HepG2 (cell line): Measurements from ENCODE around the gene MYCBPAP.

Experiments
- ATF6 ChIP-seq: sonication (generic); formaldehyde crosslinking; conservative IDR thresholded peaks from 2 replicates; pipeline ENCODE4 v1.4.0; 2020; ENCODE audit warnings: missing genetic modification reagents
- MTA1 ChIP-seq: sonication (generic); formaldehyde crosslinking; IDR thresholded peaks from 2 replicates; pipeline ENCODE4 v1.4.0; 2020; ENCODE audit warnings: missing genetic modification reagents, mild to moderate bottlenecking, borderline replicate concordance
- POLR2AphosphoS2 ChIP-seq: IDR thresholded peaks from 2 replicates; pipeline ENCODE4 v1.6.1; 2011; ENCODE audit warnings: low read depth, low read length, improper control_type of control experiment
- ZNF740 ChIP-seq: sonication (generic); formaldehyde crosslinking; IDR thresholded peaks from 2 replicates; pipeline ENCODE4 v1.4.0; 2020; ENCODE audit warnings: missing genetic modification reagents

GRCh38 chr17:50533720-50534148 lies 25.5 kb downstream of the MYCBPAP start:
- TF ChIP-seq MTA1: no peak
- no peak for TF ChIP-seq ZNF740
- no peak for TF ChIP-seq ATF6
- no peak for TF ChIP-seq POLR2AphosphoS2
